HG03558 (cell line): Measurements from ENCODE around the gene RGS3.

Source experiments
- ATAC-seq: cut with Tn5 transposase; IDR thresholded peaks from one replicate; pipeline ENCODE4 v1.9.1; 2021; ENCODE audit warnings: moderate number of reproducible peaks; ENCODE audit not compliant: unreplicated experiment; ENCODE audit errors: extremely low read depth

RGS3 gene

GRCh38 chr9:113464286-113464660 is 746 bp downstream of the RGS3 start:
- no peak for ATAC-seq

DNA sequence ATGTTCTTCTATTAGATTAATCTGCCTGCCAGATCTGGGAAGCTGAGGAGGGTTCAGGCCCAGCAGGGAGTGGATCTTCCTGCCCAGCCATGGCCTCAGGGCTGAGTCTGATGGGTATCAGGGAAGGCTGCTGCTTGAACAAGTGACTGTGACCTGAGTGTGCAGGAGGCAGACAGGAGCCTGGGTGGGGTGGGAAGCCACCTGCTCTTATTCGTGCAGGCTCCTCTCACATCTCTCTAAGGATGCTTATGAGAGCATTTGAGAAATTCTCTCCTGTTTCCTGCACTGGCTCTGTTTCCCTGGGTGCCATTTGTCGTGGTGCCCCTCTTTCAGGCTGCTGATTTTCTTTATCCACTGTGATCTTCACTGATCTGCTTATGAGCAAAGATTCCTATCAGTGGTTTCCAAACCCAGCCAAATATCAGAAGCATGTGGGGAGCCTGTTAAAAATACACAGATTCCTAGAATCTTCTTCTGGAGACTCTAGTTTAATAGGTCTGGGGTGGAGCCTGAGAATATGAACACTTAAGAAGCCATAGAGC is 2.1 kb downstream of the RGS3 start:
- no peak for ATAC-seq

DNA sequence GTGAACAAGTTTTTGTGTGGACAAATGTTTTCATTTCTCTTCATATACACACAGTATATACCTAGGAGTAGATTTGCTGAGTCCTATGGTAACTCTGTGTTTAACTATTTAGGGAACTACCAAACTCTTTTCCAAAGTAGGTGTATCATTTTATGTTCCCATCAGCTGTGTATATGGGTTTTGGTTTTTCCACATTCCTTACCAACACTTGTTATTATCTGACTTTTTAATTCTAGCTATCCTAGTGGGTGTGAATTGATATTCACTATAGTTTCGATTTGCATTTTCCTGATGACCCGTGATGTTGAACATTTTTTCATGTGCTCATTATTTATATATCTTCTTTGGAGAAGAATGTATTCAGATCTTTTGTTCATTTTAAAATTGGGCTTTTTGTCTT is 3.7 kb downstream of the RGS3 start:
- no peak for ATAC-seq

DNA sequence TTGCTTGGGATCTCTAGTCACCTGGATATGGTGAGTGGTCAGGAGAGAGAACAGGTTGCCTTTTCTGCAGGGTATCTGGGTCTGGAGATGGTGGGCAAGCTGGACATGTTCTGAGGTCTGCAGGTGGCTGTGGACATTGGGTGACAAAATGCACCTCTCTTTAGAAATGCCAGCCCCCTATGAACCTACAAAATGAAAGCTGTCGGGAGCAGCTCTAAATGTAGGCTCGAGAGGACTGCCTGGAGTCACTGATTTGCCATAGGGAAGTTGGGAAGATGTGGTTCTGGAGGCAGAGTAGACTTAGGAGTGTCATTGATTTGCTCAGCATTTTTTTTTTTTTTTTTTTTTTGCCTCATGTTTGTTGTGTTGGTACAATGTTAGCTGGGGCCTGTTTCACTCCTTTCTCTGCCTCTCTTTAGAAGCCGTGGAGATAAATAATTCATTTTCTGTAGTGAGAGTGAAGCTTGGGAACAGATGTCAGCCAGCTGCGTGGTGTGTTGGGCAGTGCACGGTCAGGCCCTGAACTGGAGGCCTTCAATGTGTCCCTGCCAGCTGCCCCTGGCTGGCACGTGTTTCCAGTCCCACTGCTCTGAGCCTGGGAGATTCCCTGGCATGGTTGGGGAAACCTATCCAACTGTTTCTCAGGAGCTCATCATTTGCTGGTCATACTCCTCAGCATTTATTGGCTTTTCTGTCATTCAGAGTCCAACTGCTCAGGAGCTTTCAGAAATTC is 5.4 kb downstream of the RGS3 start:
- no peak for ATAC-seq

GRCh38 chr9:113471143-113471542 is 7.6 kb downstream of the RGS3 start:
- no peak for ATAC-seq

DNA sequence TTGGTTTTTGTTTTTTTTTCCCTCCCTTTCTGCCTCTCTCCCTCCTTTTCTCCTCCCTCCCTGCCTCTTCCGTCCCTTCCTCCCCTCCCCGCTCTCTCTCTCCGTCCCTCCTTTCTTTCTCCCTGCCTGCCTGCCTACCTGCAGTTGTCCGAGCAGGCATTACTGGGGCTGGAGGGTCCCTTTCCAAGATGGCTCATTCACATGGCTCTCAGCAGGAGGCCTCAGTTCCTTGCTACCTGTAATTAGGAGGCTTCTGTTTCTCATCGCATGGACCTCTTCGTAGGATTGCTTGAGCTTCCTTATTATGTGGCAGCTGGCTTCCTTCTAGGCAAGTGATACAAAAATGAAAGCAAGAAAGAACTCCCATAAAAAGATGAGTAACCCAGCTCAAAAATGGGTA is 8.0 kb downstream of the RGS3 start:
- ATAC-seq = no peak

- ATAC-seq = no peak
Observed at GRCh38 chr9:113472199-113472598, 8.7 kb downstream of the RGS3 start.

DNA sequence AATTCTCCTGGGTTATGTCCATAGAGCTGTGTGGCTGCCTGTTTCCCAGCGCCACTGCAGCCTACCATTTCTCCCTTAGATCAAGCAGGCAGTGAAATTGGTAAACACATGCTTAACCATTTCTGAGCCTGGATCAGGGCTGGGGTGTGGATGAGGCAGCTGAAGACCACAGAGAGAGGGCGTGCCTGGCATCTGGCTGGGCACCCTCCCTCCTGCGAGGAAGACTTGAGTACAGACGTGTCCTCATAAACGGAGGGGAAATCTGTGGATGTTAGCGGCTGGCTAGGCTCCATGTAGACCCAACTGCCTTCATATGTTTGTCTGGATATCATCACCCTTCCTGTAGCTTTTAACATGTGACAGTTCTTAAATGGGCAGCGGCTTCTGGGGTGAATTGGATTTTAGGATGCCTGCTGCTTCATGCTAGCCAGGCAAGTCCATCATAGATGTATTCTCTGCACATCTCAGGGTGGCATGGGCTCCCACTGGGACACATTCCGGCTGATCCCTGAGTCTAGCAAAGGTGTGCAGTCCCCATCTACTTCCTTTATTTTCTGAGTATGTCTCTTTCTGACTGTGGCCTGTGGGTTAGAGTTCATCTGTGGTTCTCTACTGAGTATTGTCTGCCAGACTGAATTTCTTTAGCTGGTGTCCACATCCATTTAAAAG is 11.0 kb downstream of the RGS3 start:
- no peak for ATAC-seq

GRCh38 chr9:113475031-113475430 is 11.5 kb downstream of the RGS3 start:
- no peak for ATAC-seq

DNA sequence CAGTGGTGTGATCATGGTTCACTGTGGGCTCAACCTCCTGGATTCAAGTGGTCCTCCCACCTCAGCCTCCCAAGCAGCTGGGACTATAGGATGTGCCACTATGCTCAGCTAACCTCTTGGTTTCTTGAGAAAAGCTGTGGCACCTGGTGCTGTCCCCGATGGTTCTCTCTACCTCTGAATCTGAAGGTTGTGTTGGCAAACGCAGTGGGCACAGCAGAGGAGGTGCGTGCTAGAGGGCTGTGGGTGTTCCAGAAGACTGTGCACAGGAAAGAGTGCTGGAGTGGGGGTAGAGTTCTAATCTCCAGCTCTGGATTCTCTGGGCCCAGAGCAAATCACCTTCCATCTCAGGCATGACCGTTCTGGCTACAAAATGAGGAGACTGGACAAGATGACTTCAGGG is 12.5 kb downstream of the RGS3 start:
- no peak for ATAC-seq

- no peak for ATAC-seq
Observed at GRCh38 chr9:113476511-113476916, 13.0 kb downstream of the RGS3 start.

DNA sequence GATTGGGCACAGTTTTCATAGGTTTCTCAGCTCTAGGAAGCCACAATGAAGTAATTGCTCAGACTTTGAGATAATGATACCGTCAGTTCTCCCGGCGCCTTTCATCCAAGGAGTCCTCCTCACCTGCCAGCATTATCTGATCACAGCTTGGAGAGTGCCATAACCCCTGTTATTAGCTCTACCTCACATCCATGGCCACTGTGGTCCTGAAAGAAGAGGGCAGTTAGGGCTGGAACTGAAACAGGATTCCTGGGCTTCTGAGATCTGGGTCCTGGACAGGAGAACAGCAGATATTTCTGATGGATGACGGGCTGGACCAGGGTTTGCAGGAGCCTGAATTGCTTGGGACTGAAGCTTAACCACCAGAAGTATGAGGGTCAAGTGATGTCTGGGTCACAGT is 13.5 kb downstream of the RGS3 start:
- ATAC-seq = no peak

- no peak for ATAC-seq
Observed at GRCh38 chr9:113477661-113478060, 14.1 kb downstream of the RGS3 start.

DNA sequence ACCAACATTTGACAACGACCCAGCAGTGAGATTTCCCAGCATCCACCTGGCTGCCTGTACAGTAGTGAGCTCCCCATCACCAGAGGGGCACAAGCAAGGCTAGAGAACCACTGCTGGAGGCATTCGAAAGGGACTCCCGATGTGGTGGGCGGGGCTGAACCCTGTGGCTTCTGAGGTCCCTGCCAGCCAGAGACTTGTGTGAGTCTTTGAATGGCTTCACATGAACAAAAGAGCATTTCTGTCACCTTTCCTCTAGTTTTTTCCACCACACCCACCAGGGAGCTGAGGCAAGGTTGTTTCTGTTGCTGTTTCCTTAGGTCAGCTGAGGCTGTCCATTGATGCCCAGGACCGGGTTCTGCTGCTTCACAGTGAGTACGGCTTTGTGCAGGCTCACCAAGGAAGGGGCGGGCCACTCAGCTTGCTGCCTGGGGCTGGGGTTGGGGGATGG is 15.7 kb downstream of the RGS3 start:
- ATAC-seq = no peak

- no peak for ATAC-seq
Observed at GRCh38 chr9:113480612-113481011, 17.1 kb downstream of the RGS3 start.

DNA sequence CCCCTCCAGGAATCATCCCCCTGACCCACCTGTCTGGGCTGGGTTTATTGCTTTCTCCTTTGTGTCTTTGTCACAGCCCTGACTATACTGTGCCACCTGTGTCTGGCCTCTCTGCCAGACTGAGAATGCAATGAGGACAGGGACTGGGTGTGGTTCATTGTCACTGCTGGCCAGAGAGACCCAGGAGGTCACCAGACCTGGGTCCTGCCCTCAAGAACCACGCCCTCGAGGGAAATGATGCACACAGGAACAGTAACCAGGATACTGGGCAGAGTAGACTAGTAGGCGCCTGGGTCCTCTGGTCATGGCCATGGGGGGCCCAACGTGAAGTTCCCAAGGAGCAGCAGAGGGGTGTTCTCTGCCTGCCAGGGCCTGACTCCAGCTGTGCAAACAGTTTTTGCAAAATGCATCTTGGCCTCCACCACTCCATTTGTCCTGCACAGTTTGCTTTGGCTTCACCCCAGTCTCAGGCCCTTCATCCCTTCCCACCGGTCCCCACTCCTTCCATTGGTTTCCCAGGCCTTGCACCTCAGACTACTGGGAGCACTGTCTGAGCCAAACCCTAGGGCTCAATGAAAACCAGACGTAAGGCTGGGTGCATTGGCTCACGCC is 17.8 kb downstream of the RGS3 start:
- ATAC-seq = no peak

DNA sequence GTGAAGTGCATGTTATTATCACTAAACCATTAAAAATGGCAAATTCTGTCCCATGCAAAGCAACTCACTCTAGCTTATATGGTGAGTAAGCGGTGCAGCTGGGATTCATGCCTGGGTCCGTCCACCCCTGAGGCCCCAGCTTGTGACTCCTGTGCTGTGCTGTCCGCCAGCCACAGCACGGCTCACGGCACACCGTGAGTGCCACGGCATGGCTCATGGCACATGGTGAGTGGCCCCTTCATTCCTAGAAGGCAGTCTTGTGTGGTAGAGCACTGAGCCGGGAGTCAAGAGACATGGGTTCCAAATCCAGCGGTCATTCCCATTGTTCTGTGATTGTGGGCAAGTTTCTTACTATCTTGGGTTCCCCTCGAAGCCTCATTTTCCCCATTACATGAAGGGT is 18.8 kb downstream of the RGS3 start:
- no peak for ATAC-seq

DNA sequence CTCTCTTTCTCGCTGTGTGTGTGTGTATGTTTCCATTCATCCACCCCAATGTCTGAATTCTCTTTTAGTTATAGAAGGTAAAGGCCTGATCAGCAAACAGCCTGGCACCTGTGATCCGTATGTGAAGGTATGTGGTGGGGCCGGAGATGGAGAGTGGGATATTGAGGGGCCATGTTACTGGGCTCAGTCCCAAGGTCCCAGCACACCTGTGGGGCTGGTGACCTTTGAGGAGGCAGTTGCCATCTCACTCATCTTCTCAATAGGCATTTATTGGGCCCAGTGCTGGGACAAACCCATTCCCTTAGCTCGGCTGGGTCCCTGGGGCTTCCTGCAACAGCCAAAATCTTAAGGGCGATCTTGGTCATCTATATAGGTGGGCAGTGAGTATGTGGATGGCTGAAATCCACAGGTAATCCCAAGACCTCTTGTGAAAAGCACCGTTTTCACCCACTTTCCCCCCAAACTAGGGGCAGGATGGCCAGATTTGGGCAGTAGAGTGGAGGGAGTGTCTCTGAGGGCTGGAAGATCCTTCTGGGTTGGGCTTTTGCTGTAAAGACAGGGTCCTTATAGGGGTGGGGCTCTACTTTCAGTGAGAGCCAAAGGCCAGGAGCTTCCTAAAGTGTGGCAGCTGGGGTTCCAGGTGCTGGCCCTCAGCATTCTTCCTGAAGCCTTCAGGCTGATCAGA is 19.6 kb downstream of the RGS3 start:
- ATAC-seq = no peak

DNA sequence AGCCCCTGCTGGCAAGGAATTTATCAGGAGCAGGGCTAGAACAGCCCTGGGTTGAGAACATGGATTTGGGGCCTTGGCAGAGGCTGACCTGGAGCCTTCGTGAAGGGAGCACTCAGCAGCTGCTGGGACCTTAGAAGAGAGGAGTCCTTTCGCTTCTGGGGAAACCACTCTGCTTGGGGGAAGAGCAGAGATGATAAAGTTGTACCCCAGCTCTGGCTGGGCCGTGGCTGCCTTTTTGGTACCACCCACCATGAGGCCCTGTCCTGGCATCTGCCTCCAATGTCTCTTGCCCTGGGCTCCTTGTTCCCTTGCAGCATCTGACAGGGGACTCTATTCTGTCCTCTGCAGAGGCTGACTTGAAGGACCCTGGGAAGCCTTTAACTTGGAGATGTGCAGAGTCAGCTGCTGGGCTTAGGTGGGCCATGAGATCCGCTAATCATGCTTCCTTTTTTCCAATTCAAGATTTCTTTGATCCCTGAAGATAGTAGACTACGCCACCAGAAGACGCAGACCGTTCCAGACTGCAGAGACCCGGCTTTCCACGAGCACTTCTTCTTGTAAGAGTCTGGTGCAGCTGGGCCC is 20.2 kb downstream of the RGS3 start:
- ATAC-seq = no peak

DNA sequence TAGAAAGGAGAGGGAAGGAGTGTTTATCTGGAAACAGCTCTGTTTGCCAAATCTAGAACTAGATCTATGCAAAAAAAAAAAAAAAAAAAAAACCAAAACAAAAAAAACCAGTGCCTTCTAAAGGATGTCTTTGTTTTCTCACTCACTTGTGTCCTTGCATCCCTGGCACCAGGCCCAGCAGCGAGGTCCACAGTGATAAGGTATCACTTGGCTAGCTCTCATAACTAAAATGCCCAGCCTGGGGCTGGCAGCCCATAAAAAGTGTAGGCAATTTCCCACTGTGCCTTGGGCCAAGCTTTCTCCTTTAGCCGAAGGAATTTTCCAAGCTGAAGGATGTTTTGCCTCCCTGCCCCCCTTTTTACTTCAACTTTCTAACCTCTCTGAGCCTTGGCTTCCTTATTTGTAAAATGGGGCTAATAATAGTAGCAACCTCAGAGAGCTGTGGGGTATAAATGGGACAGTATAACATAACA is 20.8 kb downstream of the RGS3 start:
- no peak for ATAC-seq
